ENCODE data around the gene YPEL5. TPM values are rescaled to one million over a fixed set of nuclear protein-coding genes. Genes with fewer than 3 reads are reported as not detected.

Gene YPEL5
- total RNA-seq, 4 donors from 2014 or later, result 53.4 to 94.2 (median 71.4) TPM

DNA sequence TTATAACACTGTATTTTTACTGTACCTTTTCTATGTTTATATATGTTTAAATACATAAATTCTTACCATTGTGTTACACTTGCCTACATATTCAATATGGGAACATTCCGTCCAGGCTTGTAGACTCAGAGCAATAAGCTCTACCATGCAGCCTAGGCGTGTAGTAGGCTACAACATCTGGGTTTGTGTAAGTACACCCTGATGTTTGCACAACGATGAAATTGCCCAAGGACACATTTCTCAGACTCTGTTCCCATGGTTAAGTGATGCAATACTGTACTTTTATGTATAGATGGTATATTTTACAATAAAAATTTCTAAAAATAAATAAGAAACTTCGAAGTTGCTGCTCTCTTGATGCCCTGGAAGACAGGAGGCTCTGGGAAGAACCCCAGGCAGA lies 38.4 kb downstream of the YPEL5 start:
- TF ChIP-seq, protein P1, sequence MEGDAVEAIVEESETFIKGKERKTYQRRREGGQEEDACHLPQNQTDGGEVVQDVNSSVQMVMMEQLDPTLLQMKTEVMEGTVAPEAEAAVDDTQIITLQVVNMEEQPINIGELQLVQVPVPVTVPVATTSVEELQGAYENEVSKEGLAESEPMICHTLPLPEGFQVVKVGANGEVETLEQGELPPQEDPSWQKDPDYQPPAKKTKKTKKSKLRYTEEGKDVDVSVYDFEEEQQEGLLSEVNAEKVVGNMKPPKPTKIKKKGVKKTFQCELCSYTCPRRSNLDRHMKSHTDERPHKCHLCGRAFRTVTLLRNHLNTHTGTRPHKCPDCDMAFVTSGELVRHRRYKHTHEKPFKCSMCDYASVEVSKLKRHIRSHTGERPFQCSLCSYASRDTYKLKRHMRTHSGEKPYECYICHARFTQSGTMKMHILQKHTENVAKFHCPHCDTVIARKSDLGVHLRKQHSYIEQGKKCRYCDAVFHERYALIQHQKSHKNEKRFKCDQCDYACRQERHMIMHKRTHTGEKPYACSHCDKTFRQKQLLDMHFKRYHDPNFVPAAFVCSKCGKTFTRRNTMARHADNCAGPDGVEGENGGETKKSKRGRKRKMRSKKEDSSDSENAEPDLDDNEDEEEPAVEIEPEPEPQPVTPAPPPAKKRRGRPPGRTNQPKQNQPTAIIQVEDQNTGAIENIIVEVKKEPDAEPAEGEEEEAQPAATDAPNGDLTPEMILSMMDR (IDR thresholded peaks at IDR 0.05), result no peak
- TF ChIP-seq POLR2A (IDR thresholded peaks at IDR 0.05) (no peak), EP300 (IDR thresholded peaks at IDR 0.05) (no peak)
- Histone ChIP-seq H3K27me3 (no peaks in the 10 kb centered on the region), H3K4me3 (no peak overlapping the region), H3K9me3 (no peaks in the 10 kb centered on the region), H3K36me3 (no peaks in the 10 kb centered on the region), H3K4me1 (no peaks in the 10 kb centered on the region), H3K27ac (no peak overlapping the region)
- no peak for DNase-seq (ENCODE audit: low spot score in 2 of 2)
- 78% methylated on average over 4 of the region's 4 CpGs for WGBS, 2 donors

DNA sequence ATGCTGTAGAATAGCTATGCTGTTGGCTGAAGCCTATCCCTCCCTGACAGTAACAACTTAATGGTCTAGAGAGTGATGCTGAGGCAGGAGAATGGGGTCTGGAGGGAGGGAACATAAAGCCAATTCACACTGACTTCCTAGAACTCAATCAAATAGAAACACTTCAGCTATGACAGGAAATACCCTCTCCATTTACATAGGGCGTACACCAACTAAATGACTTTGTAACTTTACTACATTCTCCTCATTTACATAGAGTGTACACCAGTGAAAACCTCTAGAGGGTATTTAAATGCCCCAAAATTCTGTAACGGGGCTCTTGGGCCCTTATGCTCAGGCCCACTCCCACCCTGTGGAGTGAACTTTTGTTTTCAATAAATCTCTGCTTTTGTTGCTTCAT lies 41.5 kb downstream of the YPEL5 start:
- Histone ChIP-seq H3K27me3 (no peaks in the 10 kb centered on the region), H3K4me3 (no peak overlapping the region), H3K27ac (no peak overlapping the region), H3K9me3 (no peaks in the 10 kb centered on the region), H3K36me3 (no peaks in the 10 kb centered on the region), H3K4me1 (no peaks in the 10 kb centered on the region)
- no peak for DNase-seq (ENCODE audit: low spot score in 2 of 2)
- 70 to 81% methylated on average over 2 of the region's 2 CpGs for WGBS, 2 donors
- TF ChIP-seq, protein P1 (IDR thresholded peaks at IDR 0.05), result no peak
- TF ChIP-seq EP300 (IDR thresholded peaks at IDR 0.05), result no peak
- no peak for TF ChIP-seq POLR2A (IDR thresholded peaks at IDR 0.05)

DNA sequence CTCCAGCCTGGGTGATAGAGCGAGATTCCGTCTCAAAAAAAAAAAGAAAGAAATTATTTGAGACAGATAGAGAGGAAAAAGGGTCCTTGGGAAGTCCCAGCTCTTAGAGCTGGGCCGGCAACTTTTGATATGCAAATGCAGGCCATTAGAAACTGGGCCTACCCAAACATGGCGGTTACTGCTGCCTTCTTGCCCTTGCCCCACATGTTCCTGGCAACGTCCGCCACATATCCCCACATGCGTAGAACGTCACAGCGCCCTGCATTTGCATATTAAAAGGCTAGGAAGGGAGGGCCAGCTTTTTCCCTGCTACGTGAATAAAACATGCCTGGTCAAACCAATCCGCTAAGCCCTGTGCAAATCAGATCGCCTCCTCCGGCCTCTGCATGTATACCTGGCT lies 43.8 kb downstream of the YPEL5 start:
- WGBS, 2 donors, result 90 to 92% methylated on average over 13 of the region's 13 CpGs
- Histone ChIP-seq H3K27me3 (no peaks in the 10 kb centered on the region), H3K36me3 (no peaks in the 10 kb centered on the region), H3K9me3 (no peaks in the 10 kb centered on the region), H3K4me3 (no peak overlapping the region), H3K27ac (no peak overlapping the region), H3K4me1 (no peaks in the 10 kb centered on the region)
- no peak for DNase-seq (ENCODE audit: low spot score in 2 of 2)
- TF ChIP-seq POLR2A (IDR thresholded peaks at IDR 0.05) (no peak), EP300 (IDR thresholded peaks at IDR 0.05) (no peak)
- TF ChIP-seq, protein P1 (IDR thresholded peaks at IDR 0.05), result no peak

DNA sequence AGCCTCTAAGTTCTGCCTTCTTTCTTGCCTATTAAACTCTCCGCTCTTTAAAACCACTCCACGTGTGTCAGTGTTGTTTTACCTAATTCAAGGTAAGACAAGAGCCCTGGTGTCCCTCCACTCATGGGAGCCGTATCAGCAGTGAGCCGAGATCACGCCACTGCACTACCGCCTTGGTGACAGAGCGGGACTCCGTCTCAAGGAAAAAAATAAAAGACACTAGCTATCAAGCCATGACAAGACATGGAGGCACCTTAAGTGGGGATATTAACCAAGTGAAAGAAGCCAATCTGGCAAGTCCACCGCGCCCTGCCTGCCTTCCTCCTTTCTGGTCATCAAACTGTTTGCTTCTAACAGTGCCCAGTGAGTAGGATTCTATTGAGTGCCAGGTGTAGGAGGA lies 44.3 kb downstream of the YPEL5 start:
- Histone ChIP-seq H3K36me3 (no peaks in the 10 kb centered on the region), H3K27ac (no peak overlapping the region), H3K27me3 (no peaks in the 10 kb centered on the region), H3K4me1 (no peaks in the 10 kb centered on the region), H3K9me3 (no peaks in the 10 kb centered on the region), H3K4me3 (no peak overlapping the region)
- no peak for DNase-seq (ENCODE audit: low spot score in 2 of 2)
- TF ChIP-seq EP300 (IDR thresholded peaks at IDR 0.05) (no peak), POLR2A (IDR thresholded peaks at IDR 0.05) (no peak)
- TF ChIP-seq, protein P1 (IDR thresholded peaks at IDR 0.05), result no peak
- WGBS, 2 donors, result 92 to 95% methylated on average over 10 of the region's 10 CpGs

DNA sequence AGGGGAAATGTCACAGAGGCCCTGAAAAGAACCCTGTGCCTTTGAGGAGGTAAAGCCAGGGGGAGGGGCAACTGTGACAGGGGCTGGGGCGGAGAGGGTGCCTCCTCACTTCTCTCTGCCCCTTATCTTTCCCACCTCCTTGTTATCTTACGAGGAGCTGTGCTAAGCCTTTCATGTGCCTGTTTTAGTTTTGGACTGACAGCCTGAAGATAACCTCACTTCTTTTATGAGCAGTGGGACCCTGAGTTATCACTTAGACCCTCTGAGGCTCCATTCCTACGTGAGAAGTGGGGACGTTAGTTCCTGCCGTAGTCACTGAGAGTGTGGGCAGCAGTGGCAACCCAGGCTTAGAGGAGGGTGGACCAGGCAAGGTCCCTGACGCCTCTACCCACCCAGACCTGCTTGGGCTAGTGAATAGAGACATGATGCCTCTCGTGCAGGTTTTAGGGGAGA lies 45.0 kb downstream of the YPEL5 start:
- Histone ChIP-seq H3K9me3 (no peaks in the 10 kb centered on the region), H3K4me1 (no peaks in the 10 kb centered on the region), H3K27me3 (no peaks in the 10 kb centered on the region), H3K36me3 (no peaks in the 10 kb centered on the region), H3K27ac (no peak overlapping the region), H3K4me3 (no peak overlapping the region)
- DNase-seq (ENCODE audit: low spot score in 2 of 2), result no peak
- 77 to 78% methylated on average over 7 of the region's 7 CpGs for WGBS, 2 donors
- TF ChIP-seq, protein P1 (IDR thresholded peaks at IDR 0.05), result no peak
- TF ChIP-seq EP300 (IDR thresholded peaks at IDR 0.05), result no peak
- TF ChIP-seq POLR2A (IDR thresholded peaks at IDR 0.05), result no peak
